Measurements from ENCODE around the gene VKORC1.
"Not testable (repeated sequence)": the region's sequence is repeated elsewhere in the genome, so short reads cannot be mapped to it uniquely, and the experiment has no call there.

The VKORC1 gene

GRCh38 chr16:31109622-31110021 is 15.0 kb upstream of the VKORC1 start:
- Histone ChIP-seq H3K4me3 (ENCODE audit: low read depth, low read length) (peak overlapping the region; percentile 73), H3K9ac (ENCODE audit: low read depth, low read length) (no peak overlapping the region)

DNA sequence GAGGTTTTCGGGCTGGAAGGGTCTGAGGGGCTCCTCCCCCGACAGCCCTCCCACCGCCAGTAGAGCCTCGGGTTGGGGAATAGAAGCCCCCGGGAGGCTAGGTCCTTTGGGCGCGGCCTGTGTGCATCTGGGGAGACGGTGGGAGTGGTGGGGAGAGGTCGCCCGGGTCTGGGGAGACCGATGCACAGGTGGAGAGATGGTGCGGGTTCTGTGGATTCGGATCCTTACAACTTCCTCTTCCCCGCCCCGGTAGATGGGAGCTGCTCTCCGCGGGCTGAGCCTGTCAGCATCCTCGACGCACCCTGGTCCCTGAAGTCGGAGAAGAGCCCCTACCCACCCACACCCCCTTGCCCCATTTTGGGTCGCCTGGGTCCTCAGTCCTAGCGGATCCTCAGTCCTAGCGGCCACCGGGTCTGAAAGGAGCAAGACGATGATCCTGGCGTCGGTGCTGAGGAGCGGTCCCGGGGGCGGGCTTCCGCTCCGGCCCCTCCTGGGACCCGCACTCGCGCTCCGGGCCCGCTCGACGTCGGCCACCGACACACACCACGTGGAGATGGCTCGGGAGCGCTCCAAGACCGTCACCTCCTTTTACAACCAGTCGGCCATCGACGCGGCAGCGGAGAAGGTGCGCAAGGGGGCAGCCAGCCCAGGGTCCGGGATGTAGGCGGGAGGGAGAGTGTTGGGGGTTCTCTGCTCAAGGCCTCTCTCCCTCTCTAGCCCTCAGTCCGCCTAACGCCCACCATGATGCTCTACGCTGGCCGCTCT is 14.4 kb upstream of the VKORC1 start:
- peak overlapping the region; percentile 24 for H3K9ac ChIP-seq (ENCODE audit: low read depth, low read length)
- H3K4me3 ChIP-seq (ENCODE audit: low read depth, low read length): peak overlapping the region; percentile 73
- H3K9me3 ChIP-seq (ENCODE audit: control insufficient read depth, insufficient read depth, low read length): no peaks in the 10 kb centered on the region
- H3K36me3 ChIP-seq (ENCODE audit: control insufficient read depth, insufficient read depth, low read length): peaks cover 24% of the 10 kb centered on the region
- peaks cover 2% of the 10 kb centered on the region for H3K27me3 ChIP-seq (ENCODE audit: control insufficient read depth, insufficient read depth, low read length)
- no peaks in the 10 kb centered on the region for H3K4me1 ChIP-seq (ENCODE audit: control insufficient read depth, insufficient read depth, low read length)

More at GRCh38 chr16:31109622-31110021, 15.0 kb upstream of the VKORC1 start:
- Histone ChIP-seq H3K36me3 (ENCODE audit: control insufficient read depth, insufficient read depth, low read length) (peaks cover 24% of the 10 kb centered on the region), H3K27me3 (ENCODE audit: control insufficient read depth, insufficient read depth, low read length) (peaks cover 2% of the 10 kb centered on the region), H3K4me1 (ENCODE audit: control insufficient read depth, insufficient read depth, low read length) (no peaks in the 10 kb centered on the region), H3K9me3 (ENCODE audit: control insufficient read depth, insufficient read depth, low read length) (no peaks in the 10 kb centered on the region)

DNA sequence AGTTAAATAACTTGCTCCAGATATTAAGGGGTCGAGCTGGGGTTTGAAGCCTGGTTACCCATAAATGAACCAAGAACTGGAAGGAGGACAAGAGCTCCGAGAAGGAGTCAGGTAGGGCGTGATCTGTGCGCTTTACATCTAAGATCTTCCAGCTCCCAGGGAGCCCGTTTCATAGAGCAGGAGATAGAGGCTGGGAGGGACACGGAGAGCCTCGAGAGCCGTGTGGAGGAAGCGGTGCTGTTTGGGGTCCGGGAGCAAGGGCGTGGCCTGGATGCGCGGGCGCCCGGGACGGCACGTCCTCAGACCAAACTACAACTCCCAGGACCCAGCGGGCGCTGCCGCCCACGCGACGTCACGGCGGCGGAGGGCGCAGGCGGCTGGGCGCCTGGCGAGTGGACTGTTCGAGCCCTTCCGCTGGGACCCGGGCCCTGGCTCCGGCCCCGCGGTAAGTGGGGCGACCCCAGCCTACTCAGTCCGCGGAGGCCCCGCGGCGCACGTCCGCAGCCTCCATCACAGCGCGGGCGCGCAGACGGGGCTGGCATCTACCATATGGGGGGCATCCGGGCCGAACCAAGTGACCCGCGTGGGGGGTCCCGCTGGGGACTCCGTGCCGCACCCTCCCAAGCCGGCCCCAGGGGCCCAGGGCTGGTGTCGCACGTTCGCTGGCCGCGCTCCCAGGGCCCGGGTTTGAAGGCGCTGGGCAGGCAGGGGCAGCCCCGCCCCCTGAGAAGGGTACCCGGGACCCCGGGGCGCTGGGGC is 13.6 kb upstream of the VKORC1 start, which contains the start of gene BCKDK:
BCKDK (plus strand) TSS at position 352 of the 759 bp plus-strand sequence. CDS start 838 bp downstream, outside the sequence.
- Histone ChIP-seq H3K4me1 (ENCODE audit: control insufficient read depth, insufficient read depth, low read length) (no peaks in the 10 kb centered on the region), H3K9me3 (ENCODE audit: control insufficient read depth, insufficient read depth, low read length) (no peaks in the 10 kb centered on the region), H3K4me3 (ENCODE audit: low read depth, low read length) (peak within 1 kb of the TSS; percentile 73), H3K27me3 (ENCODE audit: control insufficient read depth, insufficient read depth, low read length) (peaks cover 2% of the 10 kb centered on the region), H3K36me3 (ENCODE audit: control insufficient read depth, insufficient read depth, low read length) (peaks cover 24% of the 10 kb centered on the region), H3K9ac (ENCODE audit: low read depth, low read length) (peak within 1 kb of the TSS; percentile 24)

- no peaks in the 10 kb centered on the region for H3K9me3 ChIP-seq (ENCODE audit: control insufficient read depth, insufficient read depth, low read length)
- H3K9ac ChIP-seq (ENCODE audit: low read depth, low read length): no peak overlapping the region
- peaks cover 2% of the 10 kb centered on the region for H3K27me3 ChIP-seq (ENCODE audit: control insufficient read depth, insufficient read depth, low read length)
- peaks cover 24% of the 10 kb centered on the region for H3K36me3 ChIP-seq (ENCODE audit: control insufficient read depth, insufficient read depth, low read length)
- H3K4me1 ChIP-seq (ENCODE audit: control insufficient read depth, insufficient read depth, low read length): no peaks in the 10 kb centered on the region
- H3K4me3 ChIP-seq (ENCODE audit: low read depth, low read length): peak overlapping the region; percentile 73
Measured at GRCh38 chr16:31107465-31107867, 12.9 kb upstream of the VKORC1 start.

DNA sequence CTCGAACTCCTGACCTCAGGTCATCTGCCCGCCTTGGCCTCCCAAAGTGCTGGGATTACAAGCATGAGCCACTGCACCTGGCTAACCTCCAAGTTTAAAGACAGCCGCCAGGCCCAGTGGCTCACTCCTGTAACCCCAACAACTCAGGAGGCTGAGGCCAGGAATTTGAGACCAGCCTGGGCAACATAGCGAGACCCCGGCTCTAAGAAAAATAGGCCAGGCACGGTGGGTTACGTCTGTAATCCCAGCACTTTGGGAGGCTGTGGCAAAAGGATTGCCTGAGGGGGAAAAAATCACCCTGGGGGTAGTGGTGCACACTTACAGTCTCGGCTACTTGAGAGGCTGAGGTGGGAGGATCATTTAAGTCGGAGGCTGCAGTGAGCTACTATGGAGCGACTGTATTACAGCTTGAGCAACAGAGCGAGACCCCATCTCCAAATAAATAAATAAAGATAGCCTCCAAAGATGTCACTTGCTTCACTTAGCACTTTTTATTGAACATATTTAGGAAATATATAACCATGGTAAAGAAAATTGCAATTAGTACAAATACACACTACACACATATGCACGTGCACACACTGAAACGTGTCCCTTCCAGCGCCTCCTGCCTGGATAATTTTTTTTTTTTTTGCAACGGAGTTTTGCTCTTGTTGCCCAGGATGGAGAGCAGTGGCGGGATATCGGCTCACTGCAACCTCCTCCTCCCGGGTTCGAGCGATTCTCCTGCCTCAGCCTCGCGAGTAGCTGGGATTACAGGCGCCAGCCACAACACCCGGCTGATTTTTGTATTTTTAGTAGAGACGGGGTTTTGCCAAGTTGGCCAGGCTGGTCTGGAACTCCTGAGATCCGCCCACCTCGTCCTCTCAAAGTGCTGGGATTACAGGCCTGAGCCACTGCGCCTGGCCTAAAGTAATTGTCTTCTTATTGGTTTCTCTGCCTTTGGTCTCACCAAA is 12.2 kb upstream of the VKORC1 start:
- no peak overlapping the region for H3K9ac ChIP-seq (ENCODE audit: low read depth, low read length)
- H3K4me1 ChIP-seq (ENCODE audit: control insufficient read depth, insufficient read depth, low read length): no peaks in the 10 kb centered on the region
- no peaks in the 10 kb centered on the region for H3K9me3 ChIP-seq (ENCODE audit: control insufficient read depth, insufficient read depth, low read length)
- H3K27me3 ChIP-seq (ENCODE audit: control insufficient read depth, insufficient read depth, low read length): peaks cover 2% of the 10 kb centered on the region
- H3K36me3 ChIP-seq (ENCODE audit: control insufficient read depth, insufficient read depth, low read length): peaks cover 17% of the 10 kb centered on the region
- H3K4me3 ChIP-seq (ENCODE audit: low read depth, low read length): no peak overlapping the region

DNA sequence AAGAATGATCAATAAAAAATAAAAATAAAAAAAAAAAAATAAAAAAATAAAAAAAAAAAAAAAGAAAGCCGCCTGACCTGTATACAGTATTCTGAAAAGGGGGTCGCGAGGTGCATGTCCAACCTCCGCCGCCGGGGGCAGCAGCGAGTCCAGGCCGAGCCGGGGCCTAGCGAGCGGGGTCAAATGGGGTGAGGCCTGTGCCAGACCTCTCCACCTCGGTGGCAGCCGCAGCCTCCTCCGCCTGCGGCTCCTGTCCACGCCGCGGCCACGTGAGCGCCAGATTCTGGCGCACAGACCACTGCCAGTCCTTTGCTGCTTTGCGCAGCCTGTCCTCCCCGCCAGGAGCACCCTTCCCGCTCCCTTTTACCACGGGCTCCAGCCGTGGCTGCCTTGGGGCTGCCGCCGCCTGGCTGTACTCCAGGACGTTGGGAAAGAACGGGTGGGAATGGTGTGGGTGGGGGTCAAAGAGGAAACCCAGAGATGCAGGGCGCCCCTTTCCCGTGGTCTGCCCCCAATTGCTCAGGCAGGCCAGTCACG is 11.1 kb upstream of the VKORC1 start:
- Histone ChIP-seq H3K9ac (ENCODE audit: low read depth, low read length) (no peak overlapping the region), H3K36me3 (ENCODE audit: control insufficient read depth, insufficient read depth, low read length) (peaks cover 12% of the 10 kb centered on the region), H3K9me3 (ENCODE audit: control insufficient read depth, insufficient read depth, low read length) (no peaks in the 10 kb centered on the region), H3K27me3 (ENCODE audit: control insufficient read depth, insufficient read depth, low read length) (peaks cover 2% of the 10 kb centered on the region), H3K4me1 (ENCODE audit: control insufficient read depth, insufficient read depth, low read length) (no peaks in the 10 kb centered on the region), H3K4me3 (ENCODE audit: low read depth, low read length) (no peak overlapping the region)

DNA sequence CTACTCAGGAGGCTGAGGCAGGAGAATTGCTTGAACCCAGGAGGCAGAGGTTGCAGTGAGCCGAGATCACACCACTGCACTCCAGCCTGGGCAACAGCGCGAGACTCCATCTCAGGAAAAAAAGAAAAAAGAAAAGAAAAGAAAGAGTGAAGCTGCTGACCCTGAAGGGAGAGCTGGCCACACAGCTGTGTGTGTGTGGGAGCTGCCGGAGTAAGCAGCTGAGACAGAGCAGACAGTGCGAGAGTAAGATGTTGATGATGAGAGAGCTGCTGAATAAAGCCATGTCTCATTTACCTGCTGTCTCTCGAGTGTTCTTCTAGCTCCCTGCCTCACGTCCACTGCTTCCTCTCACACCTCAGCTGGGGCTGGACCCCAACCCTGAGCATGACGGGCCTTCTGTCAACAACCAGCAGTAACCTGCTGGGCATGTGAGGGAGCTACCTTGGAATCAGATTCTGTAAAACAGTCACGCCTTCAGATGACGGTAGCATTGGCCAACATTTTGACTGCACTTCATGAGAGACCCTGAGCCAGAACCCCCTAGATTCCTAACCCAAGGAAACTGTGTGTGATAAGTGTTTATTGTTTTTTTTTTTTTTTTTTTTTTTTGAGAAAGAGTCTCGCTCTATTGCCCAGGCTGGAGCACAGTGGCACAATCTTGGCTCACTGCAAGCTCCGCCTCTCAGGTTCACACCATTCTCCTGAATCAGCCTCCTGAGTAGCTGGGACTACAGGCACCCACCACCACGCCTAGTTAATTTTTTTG is 6.5 kb upstream of the VKORC1 start:
- not testable (repeated sequence) for H3K4me3 ChIP-seq (ENCODE audit: low read depth, low read length); H3K27me3 ChIP-seq (ENCODE audit: control insufficient read depth, insufficient read depth, low read length); H3K4me1 ChIP-seq (ENCODE audit: control insufficient read depth, insufficient read depth, low read length)

DNA sequence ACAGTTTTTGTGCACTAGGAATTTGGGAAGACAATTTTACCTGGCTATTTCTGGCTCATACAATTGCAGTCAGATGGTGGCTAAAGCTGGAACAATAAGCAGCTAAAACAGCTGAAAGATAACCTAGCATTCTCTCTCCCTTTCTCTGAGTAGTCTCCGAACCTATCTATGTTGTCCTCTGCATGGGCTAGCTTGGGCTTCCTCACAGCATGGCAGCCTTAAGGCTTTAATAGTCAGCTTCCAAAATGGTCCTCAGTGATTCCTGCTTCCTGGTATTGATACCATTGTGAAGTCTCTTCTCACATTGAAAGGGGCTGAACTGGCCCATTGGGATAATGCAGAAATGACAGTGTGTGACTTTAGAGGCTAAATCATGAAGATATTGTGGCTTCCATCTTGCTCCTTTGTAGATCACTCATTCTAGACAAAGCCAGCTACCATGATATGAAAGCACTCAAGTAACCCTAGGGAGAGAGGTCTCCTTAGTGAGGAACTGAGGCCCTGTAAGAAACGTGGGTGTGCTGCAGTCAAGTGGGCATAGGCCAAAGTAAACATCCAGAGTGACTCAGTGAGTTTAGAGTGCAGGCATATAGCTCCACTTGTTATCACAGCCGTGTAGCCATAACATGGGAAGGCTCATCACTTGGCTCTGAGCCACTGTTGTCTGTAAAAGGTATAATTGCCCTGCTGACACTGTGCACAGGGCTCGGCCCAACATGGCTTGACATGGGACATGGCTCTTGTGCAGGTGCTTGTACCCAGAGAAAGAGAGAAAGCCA is 5.5 kb upstream of the VKORC1 start:
- Histone ChIP-seq H3K4me1 (ENCODE audit: control insufficient read depth, insufficient read depth, low read length) (no peaks in the 10 kb centered on the region), H3K4me3 (ENCODE audit: low read depth, low read length) (no peak overlapping the region), H3K36me3 (ENCODE audit: control insufficient read depth, insufficient read depth, low read length) (no peaks in the 10 kb centered on the region), H3K9ac (ENCODE audit: low read depth, low read length) (no peak overlapping the region), H3K9me3 (ENCODE audit: control insufficient read depth, insufficient read depth, low read length) (no peaks in the 10 kb centered on the region), H3K27me3 (ENCODE audit: control insufficient read depth, insufficient read depth, low read length) (no peaks in the 10 kb centered on the region)

More for the DNA sequence above, 6.5 kb upstream of the VKORC1 start:
- not testable (repeated sequence) for H3K36me3 ChIP-seq (ENCODE audit: control insufficient read depth, insufficient read depth, low read length); H3K9me3 ChIP-seq (ENCODE audit: control insufficient read depth, insufficient read depth, low read length); H3K9ac ChIP-seq (ENCODE audit: low read depth, low read length)

DNA sequence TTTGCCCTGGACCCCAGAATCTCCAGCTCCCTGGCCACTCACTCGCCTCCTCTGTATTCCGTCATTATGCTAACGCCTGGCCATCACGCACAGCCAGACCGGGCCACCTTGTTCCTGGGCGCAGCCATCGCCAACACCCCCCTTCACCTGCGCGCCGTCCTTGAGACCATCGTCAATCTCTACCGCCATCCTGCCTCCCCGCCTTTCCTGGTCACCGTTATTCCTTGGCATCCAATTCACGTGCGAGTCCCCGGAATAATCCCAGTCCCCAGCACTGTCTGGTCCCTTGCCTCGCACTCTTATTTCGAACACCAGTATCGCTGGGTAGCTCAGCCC is 541 bp downstream of the VKORC1 start:
- peak overlapping the region; percentile 98 for H3K4me3 ChIP-seq (ENCODE audit: low read depth, low read length)
- no peaks in the 10 kb centered on the region for H3K4me1 ChIP-seq (ENCODE audit: control insufficient read depth, insufficient read depth, low read length)
- no peaks in the 10 kb centered on the region for H3K27me3 ChIP-seq (ENCODE audit: control insufficient read depth, insufficient read depth, low read length)
- H3K9ac ChIP-seq (ENCODE audit: low read depth, low read length): peak overlapping the region; percentile 85
- peaks cover 10% of the 10 kb centered on the region for H3K36me3 ChIP-seq (ENCODE audit: control insufficient read depth, insufficient read depth, low read length)
- no peaks in the 10 kb centered on the region for H3K9me3 ChIP-seq (ENCODE audit: control insufficient read depth, insufficient read depth, low read length)

DNA sequence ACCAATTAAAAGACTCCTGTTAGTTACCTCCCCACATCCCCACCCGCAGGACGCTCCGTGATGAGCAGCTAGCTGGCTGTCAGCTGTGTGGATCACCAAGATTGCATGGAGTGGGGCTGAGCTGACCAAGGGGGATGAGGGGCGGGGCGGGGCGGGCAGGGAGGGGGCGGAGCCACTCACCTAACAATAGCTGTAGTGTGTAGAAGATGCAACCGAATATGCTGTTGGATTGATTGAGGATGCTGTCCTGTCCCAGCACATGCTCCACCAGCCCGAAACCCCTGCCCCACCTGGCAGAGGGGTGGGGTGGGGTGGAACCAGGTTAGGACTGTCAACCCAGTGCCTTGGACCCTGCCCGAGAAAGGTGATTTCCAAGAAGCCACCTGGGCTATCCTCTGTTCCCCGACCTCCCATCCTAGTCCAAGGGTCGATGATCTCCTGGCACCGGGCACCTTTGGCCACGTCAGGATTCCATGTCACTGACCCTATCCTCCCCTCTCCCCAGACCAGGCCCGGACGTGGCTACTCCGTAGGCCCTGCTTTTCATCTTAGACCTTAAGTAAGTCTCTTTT is 1.4 kb downstream of the VKORC1 start:
- Histone ChIP-seq H3K27me3 (ENCODE audit: control insufficient read depth, insufficient read depth, low read length) (no peaks in the 10 kb centered on the region), H3K4me3 (ENCODE audit: low read depth, low read length) (peak overlapping the region; percentile 98), H3K4me1 (ENCODE audit: control insufficient read depth, insufficient read depth, low read length) (no peaks in the 10 kb centered on the region), H3K9ac (ENCODE audit: low read depth, low read length) (no peak overlapping the region), H3K36me3 (ENCODE audit: control insufficient read depth, insufficient read depth, low read length) (peaks cover 10% of the 10 kb centered on the region), H3K9me3 (ENCODE audit: control insufficient read depth, insufficient read depth, low read length) (no peaks in the 10 kb centered on the region)
